HG03025 (cell line): ENCODE results near the gene PBLD.
"Not testable (repeated sequence)": the region's sequence is repeated elsewhere in the genome, so short reads cannot be mapped to it uniquely, and the experiment has no call there.

Experiments
- ATAC-seq: cut with Tn5 transposase; IDR thresholded peaks from one replicate; pipeline ENCODE4 v1.9.1; 2021; ENCODE audit warnings: mild to moderate bottlenecking, moderate library complexity; ENCODE audit not compliant: unreplicated experiment, low FRiP score

Gene PBLD

GRCh38 chr10:68284062-68285001, 48.4 kb downstream of the PBLD start:
- no peak for ATAC-seq

- no peak for ATAC-seq
Observed at GRCh38 chr10:68280758-68281157, 52.0 kb downstream of the PBLD start.

- not testable (repeated sequence) for ATAC-seq
Observed at GRCh38 chr10:68278906-68279753, 53.6 kb downstream of the PBLD start.

GRCh38 chr10:68277814-68278213, 54.9 kb downstream of the PBLD start:
- ATAC-seq, result not testable (repeated sequence)

- no peak for ATAC-seq
Observed at GRCh38 chr10:68276224-68276623, 56.5 kb downstream of the PBLD start.

GRCh38 chr10:68275600-68276126, 57.1 kb downstream of the PBLD start:
- ATAC-seq, result no peak

GRCh38 chr10:68272833-68273232, 59.9 kb downstream of the PBLD start:
- no peak for ATAC-seq

GRCh38 chr10:68271196-68271882, 61.4 kb downstream of the PBLD start:
- no peak for ATAC-seq

GRCh38 chr10:68269562-68270290, 63.0 kb downstream of the PBLD start:
- no peak for ATAC-seq

GRCh38 chr10:68261132-68261856, 71.4 kb downstream of the PBLD start:
- ATAC-seq, result no peak

GRCh38 chr10:68253346-68253745, 79.4 kb downstream of the PBLD start:
- ATAC-seq, result no peak

- ATAC-seq, result no peak
Observed at GRCh38 chr10:68251625-68252495, 80.9 kb downstream of the PBLD start.

GRCh38 chr10:68251151-68251550, 81.6 kb downstream of the PBLD start:
- no peak for ATAC-seq

- ATAC-seq, result no peak
Observed at GRCh38 chr10:68249297-68249696, 83.4 kb downstream of the PBLD start.

- no peak for ATAC-seq
Observed at GRCh38 chr10:68247931-68248330, 84.8 kb downstream of the PBLD start.

- not testable (repeated sequence) for ATAC-seq
Observed at GRCh38 chr10:68246397-68246796, 86.3 kb downstream of the PBLD start.

GRCh38 chr10:68242051-68242450, 90.7 kb downstream of the PBLD start:
- no peak for ATAC-seq

GRCh38 chr10:68239596-68240150, 93.1 kb downstream of the PBLD start:
- no peak for ATAC-seq
